H1 (cell line): ENCODE results near the gene SBNO2. TPM values are rescaled to one million over a fixed set of nuclear protein-coding genes. Genes with fewer than 3 reads are reported as not detected.

Source experiments
- CTCF ChIA-PET: fragments of 300-600 bp; sonication (Branson Sonifier 250); formaldehyde crosslinking; loops from one replicate; lab custom pipeline; 2021; ENCODE audit not compliant: partially characterized antibody; lab: Charles Lee
- POLR2A ChIA-PET: fragments of 300-600 bp; sonication (Branson Sonifier 250); formaldehyde crosslinking; loops from one replicate; lab custom pipeline; 2021; ENCODE audit warnings: inconsistent platforms; ENCODE audit not compliant: partially characterized antibody; lab: Charles Lee
- DNase-seq, 2 experiments: peaks; one replicate each; pipeline versions ENCODE4 v3.0.0 to v3.0.0-alpha.2; 2010 to 2022; ENCODE audit warnings: low spot score in 2 of 2, low read depth in 1 of 2, mixed read lengths in 1 of 2
- FAIRE-seq: peaks from 2 replicates; lab custom pipeline; 2011; peaks lifted over from hg19 to GRCh38; lab: Jason Lieb, UNC
- H2AFZ ChIP-seq: 2 replicates; pipeline ENCODE4 v1.8.1; 2012; ENCODE audit warnings: low read length, inconsistent platforms
- H2AK5ac ChIP-seq: 2 replicates; pipeline ENCODE4 v1.6.1; 2013; ENCODE audit warnings: low read depth, low read length
- H2BK120ac ChIP-seq: replicated peaks from 2 replicates; pipeline ENCODE3; 2013; ENCODE audit warnings: low read depth, low read length, inconsistent platforms
- H2BK12ac ChIP-seq: 2 replicates; pipeline ENCODE4 v1.6.1; 2013; ENCODE audit warnings: low read depth, low read length
- H2BK15ac ChIP-seq: 2 replicates; pipeline ENCODE4 v1.6.1; 2013; ENCODE audit warnings: low read length
- H2BK20ac ChIP-seq: 2 replicates; pipeline ENCODE4 v1.6.1; 2013; ENCODE audit warnings: low read length
- H2BK5ac ChIP-seq: 2 replicates; pipeline ENCODE4 v1.6.1; 2013; ENCODE audit warnings: low read depth, low read length
- H3K14ac ChIP-seq: 2 replicates; pipeline ENCODE4 v1.6.1; 2013; ENCODE audit warnings: inconsistent platforms; ENCODE audit not compliant: insufficient read length
- H3K18ac ChIP-seq: 2 replicates; pipeline ENCODE4 v1.6.1; 2013; ENCODE audit warnings: low read length; ENCODE audit errors: extremely low read depth
- H3K23ac ChIP-seq: 2 replicates; pipeline ENCODE4 v1.6.1; 2013; ENCODE audit warnings: inconsistent platforms; ENCODE audit not compliant: insufficient read length
- H3K23me2 ChIP-seq: 2 replicates; pipeline ENCODE4 v1.6.1; 2013; ENCODE audit warnings: low read depth, low read length
- H3K27ac ChIP-seq: 2 replicates; pipeline ENCODE4 v1.6.1; 2011; ENCODE audit warnings: low read depth, low read length, inconsistent platforms
- H3K27me3 ChIP-seq, 4 experiments: replicated peaks in 1 of 4; 1 replicate in 1 of 4; 2 replicates in 3 of 4; pipeline versions ENCODE4 v1.6.1 to v1.8.1; 2011 to 2013; ENCODE audit warnings: low read length in 3 of 4, mild to moderate bottlenecking in 3 of 4, inconsistent platforms in 2 of 4, mixed read lengths in 2 of 4, moderate library complexity in 1 of 4; ENCODE audit not compliant: control insufficient read depth in 3 of 4, insufficient read depth in 3 of 4; ENCODE audit errors: extremely low read depth in 1 of 4
- H3K36me3 ChIP-seq, 4 experiments: 2 replicates each; pipeline versions ENCODE4 v1.6.1 to v1.8.1; 2011 to 2013; ENCODE audit warnings: mild to moderate bottlenecking in 4 of 4, low read length in 3 of 4, moderate library complexity in 2 of 4, control low read depth in 1 of 4, inconsistent platforms in 1 of 4; ENCODE audit not compliant: insufficient read depth in 4 of 4, control insufficient read depth in 2 of 4
- H3K4ac ChIP-seq: replicated peaks from 2 replicates; pipeline ENCODE3; 2013; ENCODE audit warnings: low read length, low read depth, mixed read lengths, inconsistent platforms; ENCODE audit not compliant: insufficient read length
- H3K4me1 ChIP-seq, 4 experiments: replicated peaks in 1 of 4; 1 replicate in 1 of 4; 2 replicates in 3 of 4; pipeline versions ENCODE4 v1.6.1 to v1.8.1; 2011 to 2013; ENCODE audit warnings: low read length in 3 of 4, inconsistent platforms in 2 of 4, mixed read lengths in 1 of 4; ENCODE audit not compliant: insufficient read depth in 4 of 4, control insufficient read depth in 3 of 4
- H3K4me2 ChIP-seq, 2 experiments: 2 replicates each; pipeline versions ENCODE4 v1.6.1 to v1.8.1; 2011 to 2013; ENCODE audit warnings: low read depth in 2 of 2, low read length in 2 of 2, control low read depth in 1 of 2, inconsistent platforms in 1 of 2, mild to moderate bottlenecking in 1 of 2; ENCODE audit not compliant: insufficient read depth in 1 of 2
- H3K4me3 ChIP-seq, 4 experiments: fragments of 200-600, 300-600 bp in 1 of 4; sonication (generic), shearing (Covaris generic), sonication (Bioruptor Twin) in 1 of 4; 2 replicates each; pipeline versions ENCODE4 v1.5.1 to v1.8.1; 2011 to 2016; ENCODE audit warnings: low read length in 4 of 4, low read depth in 3 of 4, control low read depth in 2 of 4, inconsistent platforms in 2 of 4, mild to moderate bottlenecking in 2 of 4, mixed read lengths in 1 of 4, moderate library complexity in 1 of 4; ENCODE audit not compliant: insufficient read depth in 2 of 4; ENCODE audit errors: extremely low read depth in 1 of 4
- H3K56ac ChIP-seq: replicated peaks from 2 replicates; pipeline ENCODE3; 2013; ENCODE audit warnings: low read depth, mild to moderate bottlenecking, mixed read lengths, low read length, inconsistent platforms; ENCODE audit not compliant: insufficient read length
- H3K79me1 ChIP-seq: 2 replicates; pipeline ENCODE4 v1.6.1; 2013; ENCODE audit warnings: low read depth, low read length, control low read depth
- H3K79me2 ChIP-seq, 2 experiments: 2 replicates each; pipeline versions ENCODE4 v1.6.1 to v1.8.1; 2012 to 2013; ENCODE audit warnings: low read length in 2 of 2, mild to moderate bottlenecking in 2 of 2, inconsistent platforms in 1 of 2; ENCODE audit not compliant: insufficient read depth in 2 of 2, control insufficient read depth in 1 of 2
- H3K9ac ChIP-seq, 4 experiments: replicated peaks in 1 of 4; 1 replicate in 1 of 4; 2 replicates in 3 of 4; pipeline versions ENCODE4 v1.6.1 to v1.8.1; 2011 to 2013; ENCODE audit warnings: low read depth in 3 of 4, low read length in 3 of 4, control low read depth in 2 of 4, mild to moderate bottlenecking in 2 of 4, moderate library complexity in 2 of 4, inconsistent platforms in 1 of 4; ENCODE audit errors: extremely low read depth in 1 of 4
- H3K9me3 ChIP-seq, 2 experiments: 2 replicates each; pipeline versions ENCODE4 v1.6.1 to v1.8.1; 2012 to 2013; ENCODE audit warnings: mild to moderate bottlenecking in 2 of 2, moderate library complexity in 2 of 2, control low read depth in 1 of 2, inconsistent platforms in 1 of 2, low read depth in 1 of 2, low read length in 1 of 2, mixed read lengths in 1 of 2; ENCODE audit not compliant: insufficient read depth in 2 of 2
- H4K20me1 ChIP-seq, 2 experiments: replicated peaks in 1 of 2; 2 replicates each; pipeline versions ENCODE3 to v1.8.1; 2011 to 2013; ENCODE audit warnings: inconsistent platforms in 2 of 2, low read length in 2 of 2, mild to moderate bottlenecking in 1 of 2; ENCODE audit not compliant: insufficient read depth in 2 of 2, control insufficient read depth in 1 of 2
- H4K5ac ChIP-seq: 2 replicates; pipeline ENCODE4 v1.6.1; 2013; ENCODE audit warnings: low read length, low read depth, mixed read lengths, inconsistent platforms; ENCODE audit not compliant: insufficient read length
- H4K8ac ChIP-seq: 2 replicates; pipeline ENCODE4 v1.8.0; 2013; ENCODE audit warnings: mild to moderate bottlenecking, moderate library complexity, low read length, inconsistent platforms; ENCODE audit not compliant: insufficient read depth; ENCODE audit errors: extremely low read depth
- H4K91ac ChIP-seq: replicated peaks from 2 replicates; pipeline ENCODE3; 2013; ENCODE audit warnings: low read length, mixed read lengths, inconsistent platforms; ENCODE audit not compliant: insufficient read length
- BACH1 ChIP-seq: IDR thresholded peaks from 2 replicates; pipeline ENCODE4 v1.6.1; 2012; ENCODE audit warnings: low read length, improper control_type of control experiment
- BRCA1 ChIP-seq: IDR thresholded peaks from 2 replicates; pipeline ENCODE4 v1.6.1; 2012; ENCODE audit warnings: low read depth, low read length, improper control_type of control experiment
- CTBP2 ChIP-seq: IDR thresholded peaks from 2 replicates; pipeline ENCODE4 v1.7.0; 2011; ENCODE audit warnings: borderline replicate concordance, mild to moderate bottlenecking, moderate library complexity, mixed read lengths, low read length; ENCODE audit not compliant: insufficient read depth, insufficient read length
- EP300 ChIP-seq, 2 experiments: IDR thresholded peaks; 1 replicate in 1 of 2; 2 replicates in 1 of 2; pipeline ENCODE4 v1.6.1; 2011 to 2012; ENCODE audit warnings: low read depth in 2 of 2, low read length in 2 of 2, mild to moderate bottlenecking in 2 of 2, borderline replicate concordance in 1 of 2, inconsistent platforms in 1 of 2, moderate library complexity in 1 of 2
- GABPA ChIP-seq: IDR thresholded peaks from 2 replicates; pipeline ENCODE4 v1.6.1; 2011; ENCODE audit warnings: mild to moderate bottlenecking, low read length, moderate library complexity, borderline replicate concordance; ENCODE audit not compliant: insufficient read depth
- JUN ChIP-seq: IDR thresholded peaks from 2 replicates; pipeline ENCODE4 v1.6.1; 2011; ENCODE audit warnings: low read depth, mild to moderate bottlenecking, improper control_type of control experiment, low read length
- SAP30 ChIP-seq: fragments of 300-600 bp; sonication (generic); IDR thresholded peaks from 2 replicates; pipeline ENCODE4 v1.7.1; 2012; ENCODE audit warnings: low read length, moderate library complexity, mild to moderate bottlenecking, inconsistent platforms; ENCODE audit not compliant: insufficient read depth, insufficient replicate concordance
- SIX5 ChIP-seq: IDR thresholded peaks from 2 replicates; pipeline ENCODE4 v1.6.1; 2011; ENCODE audit warnings: mild to moderate bottlenecking, low read depth, low read length
- SP1 ChIP-seq: IDR thresholded peaks from 2 replicates; pipeline ENCODE4 v1.6.1; 2011; ENCODE audit warnings: low read depth, low read length
- TCF12 ChIP-seq: IDR thresholded peaks from 2 replicates; pipeline ENCODE4 v1.6.1; 2011; ENCODE audit warnings: low read depth, mild to moderate bottlenecking, low read length
- WGBS, 2 experiments: shearing (Covaris generic) in 1 of 2; methylation state at CpG; one replicate each; pipeline versions ENCODE4 v1.1.6 to v1.1.7; 2013 to 2015; ENCODE audit warnings: low lambda C conversion rate in 2 of 2, mixed read lengths in 2 of 2, inconsistent platforms in 1 of 2, low coverage in 1 of 2, missing lambda C conversion rate in 1 of 2; ENCODE audit not compliant: insufficient replicate concordance in 2 of 2, insufficient coverage in 1 of 2, insufficient read length in 1 of 2; ENCODE audit errors: extremely low coverage in 1 of 2, missing lambda C conversion rate in 1 of 2; 5-methylcytosine and 5-hydroxymethylcytosine counted together
- polyA plus RNA-seq, 7 experiments: library from polyadenylated mRNA; depleted of rRNA in 3 of 7; stranded (reverse) in 5 of 7; unstranded in 2 of 7; fragments of >200 nt in 5 of 7; fragments of 200-250 nt in 2 of 7; gene quantifications; 1 replicate in 5 of 7; 2 replicates in 1 of 7; 4 replicates in 1 of 7; pipeline versions ENCODE4 v1.2.1 to v1.2.3, GENCODE V29; 2011 to 2013; ENCODE audit warnings: missing spikeins in 2 of 7, mixed read lengths in 2 of 7
- total RNA-seq: library from RNA; stranded (reverse); fragmentation: NEBNext Ultra II Directional; extraction: Animal tissue kit (Norgen Biotek cat#: 25700); gene quantifications from 2 replicates; pipeline ENCODE4 v1.2.1, GENCODE V29; 2021
- TF ChIP-seq, protein P1 (sequence below): IDR thresholded peaks from 2 replicates; pipeline ENCODE4 v1.6.1; 2012; ENCODE audit warnings: inconsistent platforms

Gene SBNO2
- total and polyA plus RNA-seq, 2 of the 8 experiments (the other 6 are each of a cell fraction or from before 2014, with no cell fraction given): 12.2 to 31.4 TPM

DNA sequence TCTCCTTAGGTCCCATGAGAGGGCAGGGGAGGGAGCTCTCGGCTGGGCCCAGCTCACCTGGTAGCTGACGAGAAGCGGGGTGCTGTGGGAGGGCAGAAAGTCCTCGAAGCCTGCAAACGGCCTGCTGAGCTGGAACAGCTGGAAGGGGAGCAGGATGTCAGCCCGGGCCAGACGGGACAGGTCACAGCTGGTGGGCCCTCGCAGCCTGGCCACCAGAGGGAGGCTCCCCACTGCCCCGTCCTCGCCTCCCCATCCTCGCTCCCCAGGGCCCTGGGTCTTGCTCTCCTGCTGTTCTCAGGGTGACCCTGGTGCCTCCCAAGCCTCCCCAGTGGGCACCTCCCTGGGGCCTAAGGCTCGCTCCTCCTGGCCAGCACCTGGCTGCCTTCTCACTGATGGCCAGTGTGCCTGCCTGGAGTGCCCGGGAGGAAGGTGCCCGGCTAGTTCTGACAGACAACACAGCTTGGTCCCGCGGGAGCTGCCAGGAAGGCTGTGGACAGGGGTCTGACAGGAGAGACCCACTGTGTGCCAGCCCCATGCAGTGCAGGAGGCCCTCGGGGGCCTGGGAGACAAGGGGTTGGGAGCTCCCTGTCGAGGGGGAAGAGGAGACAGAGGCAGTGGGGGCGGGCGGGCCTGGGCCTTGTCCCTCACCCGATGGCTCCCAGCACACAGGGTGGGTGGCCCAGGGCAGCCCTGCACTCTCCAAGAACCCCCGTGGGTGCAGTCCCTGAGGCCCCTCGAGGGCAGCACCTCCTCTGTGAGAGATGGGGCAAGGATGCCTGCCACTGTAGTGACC is 50.0 kb downstream of the SBNO2 start:
- H2AFZ ChIP-seq: no peak overlapping the region
- H3K23ac ChIP-seq: no peak overlapping the region
- no peak overlapping the region for H4K91ac ChIP-seq
- H3K56ac ChIP-seq: no peak overlapping the region
- H3K4me3 ChIP-seq: no peak overlapping the region
- POLR2A ChIA-PET: interaction anchor here (0.6 to 1.9 kb wide), 11 partner anchors 11 to 99 kb away, joined by 3 to 7 read pairs (median 4); partner anchors contain the start of gene GPX4
- H3K27ac ChIP-seq: peak overlapping the region; percentile 34; the same call in 1 of the 2 replicates
- no peak for DNase-seq
- H3K23me2 ChIP-seq: no peaks in the 10 kb centered on the region
- H3K27me3 ChIP-seq: no peaks in the 10 kb centered on the region
- H3K79me2 ChIP-seq: no peaks in the 10 kb centered on the region
- no peak overlapping the region for H2BK120ac ChIP-seq
- H3K36me3 ChIP-seq: peaks cover 2 to 47% (median 5%) of the 10 kb centered on the region in 4 experiments; a peak in 4 of 8 replicates
- H3K14ac ChIP-seq: no peak overlapping the region
- H3K9ac ChIP-seq: no peak overlapping the region
- H2BK15ac ChIP-seq: no peak overlapping the region
- peak overlapping the region; percentile 81; the same call in 1 of the 2 replicates for H2BK5ac ChIP-seq
- WGBS, 2 experiments: 93% methylated on average over 20 of the region's 23 CpGs; no CpG with 5 or more reads in 1 of the 2 experiments
- H3K18ac ChIP-seq: no peak overlapping the region
- no peak overlapping the region for H3K4me2 ChIP-seq
- no peak overlapping the region for H2BK20ac ChIP-seq
- CTCF ChIA-PET: interaction anchor here (0.8 to 4.2 kb wide), 11 partner anchors 9 to 201 kb away, joined by 3 to 17 read pairs (median 5); no protein-coding TSS in a partner anchor
- no peak overlapping the region for H4K5ac ChIP-seq
- peaks cover 0 to 4% (median 2%) of the 10 kb centered on the region in 4 experiments; a peak in 3 of 7 replicates for H3K4me1 ChIP-seq
- H2AK5ac ChIP-seq: no peak overlapping the region
- FAIRE-seq: no peak
- no peak overlapping the region for H3K4ac ChIP-seq
- H4K20me1 ChIP-seq: peaks cover 0 to 2% of the 10 kb centered on the region in 2 experiments
- H2BK12ac ChIP-seq: no peak overlapping the region
- peak overlapping the region; percentile 51; the same call in 1 of the 2 replicates for H4K8ac ChIP-seq
- no peaks in the 10 kb centered on the region for H3K79me1 ChIP-seq
- no peaks in the 10 kb centered on the region for H3K9me3 ChIP-seq
- TF ChIP-seq BACH1 (no peak), EP300 (IDR thresholded peaks at IDR 0.05; ENCODE audit: borderline replicate concordance in 1 of 2, low read depth in 2 of 2, low read length in 2 of 2) (no peak), CTBP2 (no peak), GABPA (no peak), SIX5 (no peak), JUN (no peak), BRCA1 (no peak), SP1 (no peak), TCF12 (no peak), SAP30 (no peak)
- TF ChIP-seq, protein P1, sequence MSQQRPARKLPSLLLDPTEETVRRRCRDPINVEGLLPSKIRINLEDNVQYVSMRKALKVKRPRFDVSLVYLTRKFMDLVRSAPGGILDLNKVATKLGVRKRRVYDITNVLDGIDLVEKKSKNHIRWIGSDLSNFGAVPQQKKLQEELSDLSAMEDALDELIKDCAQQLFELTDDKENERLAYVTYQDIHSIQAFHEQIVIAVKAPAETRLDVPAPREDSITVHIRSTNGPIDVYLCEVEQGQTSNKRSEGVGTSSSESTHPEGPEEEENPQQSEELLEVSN: no peak
